ENCODE results near the gene PSENEN.

PSENEN gene

GRCh38 chr19:35745328-35746086, at the start of gene PSENEN, which contains the start of gene U2AF1L4:
PSENEN (plus strand) TSS chr19:35745651; CDS start chr19:35745931, 280 bp downstream.
U2AF1L4 (minus strand) TSS chr19:35745418; CDS start chr19:35745391, 27 bp downstream.
- Histone ChIP-seq H3K27me3 (ENCODE audit: low read length) (no peaks in the 10 kb centered on the region), H3K4me3 (ENCODE audit: insufficient read depth, low read length, poor library complexity, severe bottlenecking) (peak within 1 kb of the TSS; percentile 76), H3K79me2 (ENCODE audit: insufficient read depth, low read length) (peaks cover 11% of the 10 kb centered on the region), H3K36me3 (ENCODE audit: low read length) (no peaks in the 10 kb centered on the region), H4K20me1 (ENCODE audit: low read depth, low read length) (no peaks in the 10 kb centered on the region), H3K9me2 (replicated peaks; ENCODE audit: insufficient read depth, low read length) (no peaks in the 10 kb centered on the region), H3K27ac (ENCODE audit: low read depth, low read length) (peak within 1 kb of the TSS; percentile 86), H3K9ac (ENCODE audit: low read length) (peak within 1 kb of the TSS; percentile 75), H3K9me3 (ENCODE audit: insufficient read depth, low read length) (no peaks in the 10 kb centered on the region), H2AFZ (ENCODE audit: low read depth, low read length, severe bottlenecking) (peak within 1 kb of the TSS; percentile 49), H3K4me2 (ENCODE audit: low read depth, low read length, poor library complexity, severe bottlenecking) (peak within 1 kb of the TSS; percentile 92), H3F3A (ENCODE audit: insufficient read depth) (peaks cover 14% of the 10 kb centered on the region)
- no peak for TF ChIP-seq EZH2phosphoT487 (conservative IDR thresholded peaks at IDR 0.05; ENCODE audit: low read length)
- TF ChIP-seq CTCF (IDR thresholded peaks at IDR 0.05; ENCODE audit: insufficient read depth, low read length, poor library complexity, severe bottlenecking), result no peak

GRCh38 chr19:35695895-35696422, 49.5 kb upstream of the PSENEN start:
- no peak overlapping the region for H3K4me3 ChIP-seq (ENCODE audit: insufficient read depth, low read length, poor library complexity, severe bottlenecking)
- no peak for TF ChIP-seq EZH2phosphoT487 (conservative IDR thresholded peaks at IDR 0.05; ENCODE audit: low read length)
- no peaks in the 10 kb centered on the region for H3K79me2 ChIP-seq (ENCODE audit: insufficient read depth, low read length)
- H3K36me3 ChIP-seq (ENCODE audit: low read length), result no peaks in the 10 kb centered on the region
- no peak overlapping the region for H3K9ac ChIP-seq (ENCODE audit: low read length)
- no peaks in the 10 kb centered on the region for H4K20me1 ChIP-seq (ENCODE audit: low read depth, low read length)
- no peak overlapping the region for H2AFZ ChIP-seq (ENCODE audit: low read depth, low read length, severe bottlenecking)
- H3K4me2 ChIP-seq (ENCODE audit: low read depth, low read length, poor library complexity, severe bottlenecking), result no peak overlapping the region
- no peaks in the 10 kb centered on the region for H3K9me2 ChIP-seq (replicated peaks; ENCODE audit: insufficient read depth, low read length)
- no peaks in the 10 kb centered on the region for H3K9me3 ChIP-seq (ENCODE audit: insufficient read depth, low read length)
- no peaks in the 10 kb centered on the region for H3K27me3 ChIP-seq (ENCODE audit: low read length)
- no peak overlapping the region for H3K27ac ChIP-seq (ENCODE audit: low read depth, low read length)
- H3F3A ChIP-seq (ENCODE audit: insufficient read depth), result no peaks in the 10 kb centered on the region

- Histone ChIP-seq H3F3A (ENCODE audit: insufficient read depth) (no peaks in the 10 kb centered on the region), H2AFZ (ENCODE audit: low read depth, low read length, severe bottlenecking) (no peak overlapping the region), H3K9me3 (ENCODE audit: insufficient read depth, low read length) (no peaks in the 10 kb centered on the region), H3K36me3 (ENCODE audit: low read length) (no peaks in the 10 kb centered on the region), H3K27me3 (ENCODE audit: low read length) (no peaks in the 10 kb centered on the region), H3K27ac (ENCODE audit: low read depth, low read length) (no peak overlapping the region), H4K20me1 (ENCODE audit: low read depth, low read length) (no peaks in the 10 kb centered on the region), H3K9ac (ENCODE audit: low read length) (no peak overlapping the region), H3K9me2 (replicated peaks; ENCODE audit: insufficient read depth, low read length) (no peaks in the 10 kb centered on the region), H3K79me2 (ENCODE audit: insufficient read depth, low read length) (no peaks in the 10 kb centered on the region), H3K4me2 (ENCODE audit: low read depth, low read length, poor library complexity, severe bottlenecking) (no peak overlapping the region), H3K4me3 (ENCODE audit: insufficient read depth, low read length, poor library complexity, severe bottlenecking) (no peak overlapping the region)
- TF ChIP-seq EZH2phosphoT487 (conservative IDR thresholded peaks at IDR 0.05; ENCODE audit: low read length) (no peak), CTCF (IDR thresholded peaks at IDR 0.05; ENCODE audit: insufficient read depth, low read length, poor library complexity, severe bottlenecking) (no peak)
Measured at GRCh38 chr19:35696835-35697234, 48.6 kb upstream of the PSENEN start.
